Ammon's horn (tissue), 1 donor: ENCODE data around the gene LY6G5C.

Experiments used
- DNase-seq: peaks from one replicate; pipeline ENCODE4 v3.0.0-alpha.2; 2016; ENCODE audit warnings: low spot score

Gene LY6G5C

DNA sequence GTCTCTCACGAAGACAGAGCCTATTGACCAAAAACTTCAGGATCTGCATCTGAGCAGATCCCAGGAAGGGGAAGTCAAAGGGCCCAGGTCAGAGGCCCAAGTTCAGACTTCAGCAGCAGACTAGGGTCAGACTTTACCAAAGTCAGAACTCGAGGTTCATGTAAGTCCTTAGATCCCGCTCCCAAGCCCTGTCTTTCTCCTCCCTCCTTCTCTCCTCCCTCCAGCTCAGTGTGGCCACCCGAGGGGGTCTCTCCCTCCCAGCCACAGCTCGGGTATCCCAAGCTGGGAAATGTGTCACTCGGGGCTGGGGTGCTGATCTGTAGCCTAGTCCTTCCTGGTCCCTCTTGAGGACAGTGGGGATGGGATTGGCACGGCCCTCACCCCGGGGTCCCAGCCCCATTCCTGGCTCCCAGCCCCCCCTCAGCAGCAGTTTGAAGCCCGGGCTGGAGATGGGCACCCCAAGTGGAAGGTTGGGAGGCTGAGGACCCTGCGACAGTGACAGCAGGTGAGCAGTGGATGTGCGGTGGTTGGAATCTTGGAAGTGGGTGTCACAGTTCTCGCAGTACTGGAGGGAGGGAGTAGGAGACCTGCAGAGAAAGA is 18.6 kb downstream of the LY6G5C start:
- no peak for DNase-seq

DNA sequence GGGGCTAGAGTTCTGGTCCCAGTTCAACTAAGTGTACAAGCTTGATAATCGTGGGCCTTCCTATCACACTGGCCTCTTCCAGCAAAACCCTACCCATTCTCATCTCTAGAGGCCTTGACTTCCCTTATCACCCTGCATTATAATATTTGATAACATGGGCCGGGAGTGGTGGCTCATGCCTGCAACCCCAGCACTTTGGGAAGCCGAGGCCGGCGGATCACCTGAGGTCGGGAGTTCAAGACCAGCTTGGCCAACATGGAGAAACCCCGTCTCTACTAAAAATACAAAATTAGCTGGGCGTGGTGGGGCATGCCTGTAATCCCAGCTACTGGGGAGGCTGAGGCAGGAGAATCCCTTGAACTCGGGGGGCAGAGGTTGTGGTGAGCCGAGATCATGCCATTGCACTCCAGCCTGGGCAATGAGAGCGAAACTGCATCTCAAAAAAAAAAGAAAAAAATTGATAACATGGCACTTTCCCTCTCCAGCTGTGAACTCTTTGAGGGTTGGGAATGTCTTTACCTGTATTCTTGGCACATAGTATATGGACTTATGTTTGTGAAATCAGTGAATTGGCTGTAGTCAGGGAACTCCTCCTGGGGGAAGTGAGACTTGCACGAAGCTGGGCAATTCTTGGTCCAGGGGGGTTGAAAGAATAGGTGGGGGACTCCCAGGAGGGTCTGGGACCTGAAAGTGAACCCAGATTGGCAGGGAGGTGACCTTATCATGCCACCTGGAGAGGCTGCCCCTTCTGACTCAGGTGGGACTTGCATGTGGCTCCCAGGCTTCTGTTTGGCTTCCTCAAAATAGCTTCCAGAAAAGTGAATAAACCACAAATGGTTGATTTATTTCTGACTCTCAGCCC is 19.4 kb downstream of the LY6G5C start:
- DNase-seq, result no peak

DNA sequence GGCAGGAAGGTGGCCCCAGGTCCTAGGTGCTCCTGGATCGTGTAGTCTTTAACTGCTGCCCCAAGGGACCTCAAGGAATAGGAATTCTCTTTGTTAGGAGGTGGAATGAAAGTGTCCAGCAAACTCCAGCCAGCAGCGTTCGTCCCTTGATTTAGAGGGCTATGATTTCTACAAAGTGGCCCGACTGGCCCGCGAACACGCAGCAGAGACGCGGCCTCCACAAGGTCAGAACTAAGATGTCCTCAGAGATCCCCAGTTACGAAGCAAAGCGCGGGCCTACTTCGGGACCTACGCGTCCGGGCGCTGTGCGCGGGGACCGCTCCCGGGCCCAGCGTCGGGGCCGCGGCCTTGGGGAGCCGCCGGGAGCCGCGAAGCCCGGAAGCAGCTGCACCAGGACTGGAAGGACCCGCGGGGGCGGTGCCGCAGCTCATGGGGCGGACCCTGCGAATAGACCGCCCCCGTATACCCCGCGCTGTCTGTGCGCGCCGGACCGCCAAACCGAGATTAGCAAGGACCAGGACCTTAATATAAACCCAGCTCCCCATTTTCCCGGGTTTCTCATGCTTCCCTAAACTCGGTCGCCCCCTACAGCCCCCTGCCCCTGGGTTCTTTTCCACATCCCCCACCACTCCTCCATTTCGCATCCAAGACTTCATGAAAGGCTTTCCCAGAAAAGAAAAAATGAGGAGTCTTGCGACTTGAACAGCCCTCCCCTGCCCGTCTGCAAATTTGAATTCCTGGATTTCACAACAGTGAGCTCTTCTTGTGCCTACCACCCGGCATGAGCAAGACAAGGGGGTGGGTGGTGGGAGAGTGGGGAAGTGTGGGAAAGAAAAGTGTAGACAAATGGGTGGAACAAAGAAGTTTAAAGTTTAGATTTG is 20.2 kb downstream of the LY6G5C start, which contains the start of gene C6orf47:
TSS of gene C6orf47 (minus strand) at position 398 of the 881 bp plus-strand sequence. CDS start 831 bp downstream, outside the sequence.
- DNase-seq, result peak; percentile 89

DNA sequence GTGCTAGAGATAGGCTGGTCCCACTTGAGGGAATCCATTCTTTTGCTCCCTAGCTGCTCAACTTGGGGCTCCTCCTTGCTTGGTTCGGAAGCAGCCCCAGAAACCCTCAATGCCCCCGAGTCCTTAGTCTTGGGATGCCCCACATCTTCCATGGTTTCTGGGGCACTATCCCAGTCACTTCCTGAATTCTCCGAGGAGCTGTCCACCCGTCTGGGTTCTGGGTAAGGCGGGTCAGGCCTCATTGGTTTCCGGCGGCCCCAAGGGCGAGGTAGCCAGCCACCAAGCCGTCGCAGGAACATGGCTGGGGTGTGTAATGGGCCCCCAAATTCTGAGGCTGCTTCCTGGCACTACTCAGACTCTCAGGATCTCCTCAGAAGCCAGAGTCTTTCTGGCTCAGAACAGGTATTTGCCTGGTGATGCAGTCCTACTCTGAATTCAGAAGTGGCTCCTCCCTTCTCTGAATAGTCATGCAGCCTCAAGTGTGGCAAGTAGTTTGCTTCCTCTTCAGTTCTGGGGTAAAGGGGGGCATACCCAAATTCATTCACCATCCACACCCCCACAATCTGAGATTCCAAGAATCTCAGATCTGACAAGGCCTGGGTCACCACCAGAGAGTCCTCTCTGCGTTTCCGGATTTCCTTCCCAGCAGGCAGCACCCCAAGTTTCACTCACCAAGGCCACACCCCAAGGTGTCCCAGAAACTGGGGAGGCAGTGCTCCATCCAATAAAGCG is 21.1 kb downstream of the LY6G5C start:
- no peak for DNase-seq

DNA sequence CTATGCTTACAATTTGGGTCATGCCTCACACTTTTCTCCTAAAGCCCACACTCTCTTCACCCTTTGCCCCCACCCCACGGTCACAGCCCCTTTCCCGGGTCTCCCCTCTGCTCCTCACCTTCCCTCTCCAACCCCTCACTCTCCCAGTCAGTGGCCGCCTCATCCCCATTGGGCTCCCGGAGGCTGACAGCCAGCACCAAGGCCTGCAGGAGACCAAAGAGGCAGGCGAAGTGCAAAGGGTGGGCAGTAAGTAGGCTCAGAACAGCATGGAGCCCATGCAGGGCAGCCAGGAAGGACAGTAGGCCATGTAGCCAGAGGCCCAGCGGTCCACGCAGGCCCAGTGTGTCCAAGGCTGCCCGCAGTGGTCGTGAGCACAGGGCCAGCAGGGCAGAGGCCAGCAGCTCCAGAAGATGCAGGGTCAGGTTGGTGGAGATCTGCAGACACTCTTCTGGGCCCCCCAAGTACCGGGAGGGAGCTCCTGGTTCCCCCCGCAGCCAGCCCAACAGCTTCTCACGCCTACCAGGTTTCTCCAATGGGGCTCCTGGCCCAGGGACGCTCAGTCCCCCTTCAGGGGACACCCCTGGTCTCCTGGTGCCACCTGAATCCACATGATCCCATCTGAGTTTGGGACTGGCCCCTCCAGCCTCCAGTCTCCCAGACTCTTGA is 21.8 kb downstream of the LY6G5C start:
- DNase-seq, result no peak

GRCh38 chr6:31658158-31658688 is 22.6 kb downstream of the LY6G5C start:
- no peak for DNase-seq

DNA sequence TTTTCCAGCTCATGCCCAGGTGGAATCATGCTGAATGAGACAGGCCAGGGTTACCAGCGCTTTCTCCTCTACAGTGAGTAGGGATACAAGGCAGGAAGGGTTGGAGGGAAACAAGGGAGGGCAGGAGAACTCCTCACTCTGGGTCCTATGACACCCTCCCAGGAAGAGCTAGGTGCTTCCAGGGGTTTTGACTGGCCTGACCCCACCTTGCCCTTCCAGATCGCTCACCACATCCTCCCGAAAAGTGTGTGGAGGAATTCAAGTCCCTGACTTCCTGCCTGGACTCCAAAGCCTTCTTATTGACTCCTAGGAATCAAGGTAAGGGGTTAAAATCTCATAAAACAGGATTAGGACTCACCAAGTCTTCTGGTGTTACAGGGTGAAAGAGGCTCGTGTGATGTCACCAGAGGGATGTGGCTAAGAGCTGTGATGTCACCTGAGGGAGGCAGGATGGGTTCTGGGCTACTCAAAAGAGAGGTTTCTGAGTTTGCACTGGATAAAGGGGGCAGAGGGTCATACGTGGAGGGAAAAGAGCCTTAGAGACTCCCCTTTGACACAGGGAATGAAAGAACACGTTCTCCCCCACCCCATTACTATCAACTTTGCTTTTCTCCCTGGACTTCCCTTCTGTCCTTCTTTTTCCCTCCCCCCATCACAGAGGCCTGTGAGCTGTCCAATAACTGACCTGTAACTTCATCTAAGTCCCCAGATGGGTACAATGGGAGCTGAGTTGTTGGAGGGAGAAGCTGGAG is 23.3 kb downstream of the LY6G5C start:
- no peak for DNase-seq

- no peak for DNase-seq
Measured at GRCh38 chr6:31655349-31656237, 25.3 kb downstream of the LY6G5C start, which contains the start of gene APOM. APOM (plus strand) TSS chr6:31655894; CDS start chr6:31655967, 73 bp downstream.

- DNase-seq, result no peak
Measured at GRCh38 chr6:31654574-31655348, 26.1 kb downstream of the LY6G5C start.

GRCh38 chr6:31652925-31653724 is 27.7 kb downstream of the LY6G5C start:
- DNase-seq, result peak; percentile 92

GRCh38 chr6:31651602-31652191 is 29.2 kb downstream of the LY6G5C start:
- DNase-seq, result peak; percentile 79

DNA sequence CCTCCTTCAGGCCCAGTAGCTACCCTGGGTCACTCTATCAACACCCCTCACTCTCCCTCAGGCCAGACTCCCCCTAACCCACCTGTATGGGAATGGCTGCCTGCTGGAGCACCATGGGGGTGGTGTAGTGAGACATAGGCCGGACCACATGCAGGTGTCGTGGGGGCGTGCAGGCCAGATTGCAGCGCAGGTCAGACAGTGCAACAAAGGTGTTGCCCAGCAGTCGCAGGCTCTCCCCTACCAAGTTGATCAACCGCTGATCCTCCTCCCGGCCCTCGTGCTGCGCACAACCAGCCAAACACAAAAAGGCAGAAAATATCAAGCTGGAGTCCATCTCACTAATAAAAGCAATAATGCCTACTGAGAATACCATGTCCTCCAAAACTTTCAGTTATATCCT is 35.5 kb downstream of the LY6G5C start:
- no peak for DNase-seq

DNA sequence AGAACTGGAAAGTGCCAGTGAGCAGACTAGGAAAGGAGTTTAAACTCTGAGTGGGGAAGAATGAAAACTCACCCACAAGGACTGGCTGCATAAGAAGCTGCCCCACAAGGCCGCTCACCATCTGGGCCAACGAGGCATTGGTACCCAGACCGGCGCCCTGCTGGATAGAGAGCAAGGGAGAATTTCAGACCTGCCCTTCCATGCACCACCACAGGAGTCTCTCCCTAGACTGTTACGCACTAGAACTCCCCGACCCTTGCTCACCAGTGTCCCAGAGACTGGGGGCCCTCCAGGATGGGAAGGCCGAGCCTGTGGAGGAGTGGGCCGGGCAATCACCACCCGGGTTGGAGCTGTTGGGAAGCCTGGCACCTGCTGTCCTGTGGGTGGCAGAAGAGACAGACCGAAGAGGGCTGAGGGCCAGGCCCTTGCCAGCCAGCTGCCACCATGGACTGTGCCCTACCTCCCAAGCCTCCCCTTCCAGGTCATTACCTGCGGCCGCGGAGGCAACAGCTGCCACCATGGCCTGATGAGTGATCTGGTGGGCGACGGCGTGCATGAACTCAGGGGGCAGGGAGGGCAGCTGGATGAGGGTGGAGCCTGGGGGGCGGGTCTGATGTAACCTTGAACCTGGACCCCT is 36.9 kb downstream of the LY6G5C start:
- no peak for DNase-seq

GRCh38 chr6:31642798-31643570 is 37.9 kb downstream of the LY6G5C start:
- DNase-seq, result no peak

DNA sequence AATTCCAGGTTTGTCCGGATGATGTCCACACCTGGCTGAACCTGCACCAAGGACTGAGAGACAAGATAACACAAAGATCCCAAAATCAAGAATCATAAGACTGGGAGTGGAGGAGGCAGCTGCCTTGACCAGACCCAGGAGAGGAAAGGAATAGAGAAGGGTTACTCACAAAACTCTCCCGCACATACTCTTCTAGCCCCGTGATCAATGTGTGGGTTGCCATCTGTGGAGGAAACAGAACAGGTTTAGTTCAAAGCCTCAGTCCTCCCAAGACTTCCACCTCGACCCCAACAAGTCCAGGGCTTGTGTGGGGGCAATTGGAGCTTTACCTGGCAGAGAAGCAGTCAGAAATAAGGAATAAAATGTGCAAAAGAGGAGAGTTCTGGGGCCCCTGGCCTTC is 39.5 kb downstream of the LY6G5C start:
- no peak for DNase-seq

GRCh38 chr6:31640612-31641011 is 40.3 kb downstream of the LY6G5C start:
- DNase-seq, result no peak
